HEK293 (cell line): Measurements from ENCODE around the gene MTA1.

Source experiments
- EGR2 ChIP-seq: fragments of 450-650 bp; formaldehyde crosslinking; IDR thresholded peaks from 2 replicates; pipeline ENCODE4 v1.5.1; 2016; ENCODE audit warnings: low read depth, missing biosample characterization, missing genetic modification characterization
- HOXA7 ChIP-seq: sonication (generic); formaldehyde crosslinking; IDR thresholded peaks from 2 replicates; pipeline ENCODE4 v1.8.1; 2022; ENCODE audit warnings: missing genetic modification reagents, borderline replicate concordance
- TCF7L2 ChIP-seq: IDR thresholded peaks from 2 replicates; pipeline ENCODE4 v1.6.1; 2011; ENCODE audit warnings: low read depth, mild to moderate bottlenecking, inconsistent platforms, low read length, moderate library complexity, borderline replicate concordance
- ZNF121 ChIP-seq: fragments of 450-650 bp; formaldehyde crosslinking; IDR thresholded peaks from 2 replicates; pipeline ENCODE4 v1.5.1; 2016; ENCODE audit warnings: missing biosample characterization, missing genetic modification characterization
- ZNF510 ChIP-seq: fragments of 450-650 bp; formaldehyde crosslinking; IDR thresholded peaks from 2 replicates; pipeline ENCODE4 v1.5.1; 2018; ENCODE audit warnings: mild to moderate bottlenecking, missing genetic modification characterization, missing biosample characterization; ENCODE audit not compliant: insufficient replicate concordance
- ZNF610 ChIP-seq: fragments of 450-650 bp; formaldehyde crosslinking; IDR thresholded peaks from 2 replicates; pipeline ENCODE4 v1.5.1; 2016; ENCODE audit warnings: missing biosample characterization, missing genetic modification characterization, borderline replicate concordance
- TF ChIP-seq, protein P1 (sequence below): fragments of 450-650 bp; formaldehyde crosslinking; IDR thresholded peaks from 2 replicates; pipeline ENCODE4 v1.5.1; 2016; ENCODE audit warnings: missing biosample characterization, missing genetic modification characterization
- TF ChIP-seq, protein P2 (sequence below): fragments of 450-650 bp; formaldehyde crosslinking; IDR thresholded peaks from 2 replicates; pipeline ENCODE4 v1.5.1; 2017; ENCODE audit warnings: missing biosample characterization, mild to moderate bottlenecking, missing genetic modification characterization, moderate library complexity
- TF ChIP-seq, protein P3 (sequence below): fragments of 450-650 bp; formaldehyde crosslinking; IDR thresholded peaks from 2 replicates; pipeline ENCODE4 v1.5.1; 2016; ENCODE audit warnings: missing biosample characterization, missing genetic modification characterization
- TF ChIP-seq, protein P4 (sequence below): fragments of 450-650 bp; formaldehyde crosslinking; IDR thresholded peaks from 2 replicates; pipeline ENCODE4 v1.5.1; 2017; ENCODE audit warnings: missing biosample characterization, missing genetic modification characterization
- TF ChIP-seq, protein P5 (sequence below): fragments of 450-650 bp; formaldehyde crosslinking; IDR thresholded peaks from 2 replicates; pipeline ENCODE4 v1.5.1; 2016; ENCODE audit warnings: missing biosample characterization, missing genetic modification characterization

DNA sequence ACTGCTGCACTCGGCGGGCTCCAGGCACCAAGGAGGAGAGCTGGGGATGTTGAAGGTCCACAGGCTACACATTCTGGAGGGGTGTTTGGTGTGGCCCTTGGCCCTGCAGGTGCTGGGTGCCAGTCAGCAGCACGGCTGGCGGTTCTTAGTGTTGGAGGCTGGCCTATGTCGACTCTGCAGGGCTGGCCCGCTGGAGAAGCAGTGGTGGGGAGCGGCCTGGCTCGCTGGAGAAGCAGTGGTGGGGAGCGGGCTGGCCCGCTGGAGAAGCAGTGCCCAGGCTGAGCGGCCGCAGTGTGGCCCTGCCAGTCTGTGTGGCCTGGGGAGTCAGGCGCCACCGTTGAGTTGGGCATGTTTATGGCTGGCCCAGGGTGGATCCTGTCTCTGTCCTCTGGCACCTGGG, 27.3 kb downstream of the MTA1 start:
- TF ChIP-seq, protein P1, sequence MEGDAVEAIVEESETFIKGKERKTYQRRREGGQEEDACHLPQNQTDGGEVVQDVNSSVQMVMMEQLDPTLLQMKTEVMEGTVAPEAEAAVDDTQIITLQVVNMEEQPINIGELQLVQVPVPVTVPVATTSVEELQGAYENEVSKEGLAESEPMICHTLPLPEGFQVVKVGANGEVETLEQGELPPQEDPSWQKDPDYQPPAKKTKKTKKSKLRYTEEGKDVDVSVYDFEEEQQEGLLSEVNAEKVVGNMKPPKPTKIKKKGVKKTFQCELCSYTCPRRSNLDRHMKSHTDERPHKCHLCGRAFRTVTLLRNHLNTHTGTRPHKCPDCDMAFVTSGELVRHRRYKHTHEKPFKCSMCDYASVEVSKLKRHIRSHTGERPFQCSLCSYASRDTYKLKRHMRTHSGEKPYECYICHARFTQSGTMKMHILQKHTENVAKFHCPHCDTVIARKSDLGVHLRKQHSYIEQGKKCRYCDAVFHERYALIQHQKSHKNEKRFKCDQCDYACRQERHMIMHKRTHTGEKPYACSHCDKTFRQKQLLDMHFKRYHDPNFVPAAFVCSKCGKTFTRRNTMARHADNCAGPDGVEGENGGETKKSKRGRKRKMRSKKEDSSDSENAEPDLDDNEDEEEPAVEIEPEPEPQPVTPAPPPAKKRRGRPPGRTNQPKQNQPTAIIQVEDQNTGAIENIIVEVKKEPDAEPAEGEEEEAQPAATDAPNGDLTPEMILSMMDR (tag by site-specific recombination), result no peak
- TF ChIP-seq ZNF121 (tag by site-specific recombination) (no peak), EGR2 (tag by site-specific recombination) (no peak), ZNF610 (tag by site-specific recombination) (no peak), HOXA7 (no peak), ZNF510 (no peak), TCF7L2 (no peak)
- TF ChIP-seq, protein P2, sequence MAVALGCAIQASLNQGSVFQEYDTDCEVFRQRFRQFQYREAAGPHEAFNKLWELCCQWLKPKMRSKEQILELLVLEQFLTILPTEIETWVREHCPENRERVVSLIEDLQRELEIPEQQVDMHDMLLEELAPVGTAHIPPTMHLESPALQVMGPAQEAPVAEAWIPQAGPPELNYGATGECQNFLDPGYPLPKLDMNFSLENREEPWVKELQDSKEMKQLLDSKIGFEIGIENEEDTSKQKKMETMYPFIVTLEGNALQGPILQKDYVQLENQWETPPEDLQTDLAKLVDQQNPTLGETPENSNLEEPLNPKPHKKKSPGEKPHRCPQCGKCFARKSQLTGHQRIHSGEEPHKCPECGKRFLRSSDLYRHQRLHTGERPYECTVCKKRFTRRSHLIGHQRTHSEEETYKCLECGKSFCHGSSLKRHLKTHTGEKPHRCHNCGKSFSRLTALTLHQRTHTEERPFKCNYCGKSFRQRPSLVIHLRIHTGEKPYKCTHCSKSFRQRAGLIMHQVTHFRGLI, result no peak
- TF ChIP-seq, protein P3, sequence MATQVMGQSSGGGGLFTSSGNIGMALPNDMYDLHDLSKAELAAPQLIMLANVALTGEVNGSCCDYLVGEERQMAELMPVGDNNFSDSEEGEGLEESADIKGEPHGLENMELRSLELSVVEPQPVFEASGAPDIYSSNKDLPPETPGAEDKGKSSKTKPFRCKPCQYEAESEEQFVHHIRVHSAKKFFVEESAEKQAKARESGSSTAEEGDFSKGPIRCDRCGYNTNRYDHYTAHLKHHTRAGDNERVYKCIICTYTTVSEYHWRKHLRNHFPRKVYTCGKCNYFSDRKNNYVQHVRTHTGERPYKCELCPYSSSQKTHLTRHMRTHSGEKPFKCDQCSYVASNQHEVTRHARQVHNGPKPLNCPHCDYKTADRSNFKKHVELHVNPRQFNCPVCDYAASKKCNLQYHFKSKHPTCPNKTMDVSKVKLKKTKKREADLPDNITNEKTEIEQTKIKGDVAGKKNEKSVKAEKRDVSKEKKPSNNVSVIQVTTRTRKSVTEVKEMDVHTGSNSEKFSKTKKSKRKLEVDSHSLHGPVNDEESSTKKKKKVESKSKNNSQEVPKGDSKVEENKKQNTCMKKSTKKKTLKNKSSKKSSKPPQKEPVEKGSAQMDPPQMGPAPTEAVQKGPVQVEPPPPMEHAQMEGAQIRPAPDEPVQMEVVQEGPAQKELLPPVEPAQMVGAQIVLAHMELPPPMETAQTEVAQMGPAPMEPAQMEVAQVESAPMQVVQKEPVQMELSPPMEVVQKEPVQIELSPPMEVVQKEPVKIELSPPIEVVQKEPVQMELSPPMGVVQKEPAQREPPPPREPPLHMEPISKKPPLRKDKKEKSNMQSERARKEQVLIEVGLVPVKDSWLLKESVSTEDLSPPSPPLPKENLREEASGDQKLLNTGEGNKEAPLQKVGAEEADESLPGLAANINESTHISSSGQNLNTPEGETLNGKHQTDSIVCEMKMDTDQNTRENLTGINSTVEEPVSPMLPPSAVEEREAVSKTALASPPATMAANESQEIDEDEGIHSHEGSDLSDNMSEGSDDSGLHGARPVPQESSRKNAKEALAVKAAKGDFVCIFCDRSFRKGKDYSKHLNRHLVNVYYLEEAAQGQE, result no peak
- TF ChIP-seq, protein P4, sequence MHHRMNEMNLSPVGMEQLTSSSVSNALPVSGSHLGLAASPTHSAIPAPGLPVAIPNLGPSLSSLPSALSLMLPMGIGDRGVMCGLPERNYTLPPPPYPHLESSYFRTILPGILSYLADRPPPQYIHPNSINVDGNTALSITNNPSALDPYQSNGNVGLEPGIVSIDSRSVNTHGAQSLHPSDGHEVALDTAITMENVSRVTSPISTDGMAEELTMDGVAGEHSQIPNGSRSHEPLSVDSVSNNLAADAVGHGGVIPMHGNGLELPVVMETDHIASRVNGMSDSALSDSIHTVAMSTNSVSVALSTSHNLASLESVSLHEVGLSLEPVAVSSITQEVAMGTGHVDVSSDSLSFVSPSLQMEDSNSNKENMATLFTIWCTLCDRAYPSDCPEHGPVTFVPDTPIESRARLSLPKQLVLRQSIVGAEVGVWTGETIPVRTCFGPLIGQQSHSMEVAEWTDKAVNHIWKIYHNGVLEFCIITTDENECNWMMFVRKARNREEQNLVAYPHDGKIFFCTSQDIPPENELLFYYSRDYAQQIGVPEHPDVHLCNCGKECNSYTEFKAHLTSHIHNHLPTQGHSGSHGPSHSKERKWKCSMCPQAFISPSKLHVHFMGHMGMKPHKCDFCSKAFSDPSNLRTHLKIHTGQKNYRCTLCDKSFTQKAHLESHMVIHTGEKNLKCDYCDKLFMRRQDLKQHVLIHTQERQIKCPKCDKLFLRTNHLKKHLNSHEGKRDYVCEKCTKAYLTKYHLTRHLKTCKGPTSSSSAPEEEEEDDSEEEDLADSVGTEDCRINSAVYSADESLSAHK (tag by site-specific recombination), result no peak
- TF ChIP-seq, protein P5, sequence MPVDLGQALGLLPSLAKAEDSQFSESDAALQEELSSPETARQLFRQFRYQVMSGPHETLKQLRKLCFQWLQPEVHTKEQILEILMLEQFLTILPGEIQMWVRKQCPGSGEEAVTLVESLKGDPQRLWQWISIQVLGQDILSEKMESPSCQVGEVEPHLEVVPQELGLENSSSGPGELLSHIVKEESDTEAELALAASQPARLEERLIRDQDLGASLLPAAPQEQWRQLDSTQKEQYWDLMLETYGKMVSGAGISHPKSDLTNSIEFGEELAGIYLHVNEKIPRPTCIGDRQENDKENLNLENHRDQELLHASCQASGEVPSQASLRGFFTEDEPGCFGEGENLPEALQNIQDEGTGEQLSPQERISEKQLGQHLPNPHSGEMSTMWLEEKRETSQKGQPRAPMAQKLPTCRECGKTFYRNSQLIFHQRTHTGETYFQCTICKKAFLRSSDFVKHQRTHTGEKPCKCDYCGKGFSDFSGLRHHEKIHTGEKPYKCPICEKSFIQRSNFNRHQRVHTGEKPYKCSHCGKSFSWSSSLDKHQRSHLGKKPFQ (tag by site-specific recombination), result no peak
